Measurements from ENCODE around the gene PGR.

DNA sequence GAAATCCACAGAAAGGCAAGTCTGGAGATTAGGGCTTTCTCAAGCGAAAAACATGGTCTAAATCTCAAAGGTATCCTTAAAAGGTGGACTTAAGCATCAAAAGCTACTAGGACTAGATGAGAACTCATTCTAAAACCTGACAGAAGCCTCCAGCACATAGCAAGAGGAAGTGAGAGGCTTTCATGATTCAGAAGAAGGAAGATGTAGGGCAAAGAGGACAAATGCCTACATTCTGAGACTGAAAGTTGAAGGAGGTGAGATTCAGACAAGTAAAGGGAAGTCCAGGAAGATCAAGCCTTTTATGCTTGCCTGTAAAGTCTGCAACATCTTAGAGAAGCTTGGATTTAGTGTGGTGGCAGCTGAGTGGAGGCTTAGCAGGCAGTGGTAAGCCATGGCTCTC, 98.9 kb downstream of the PGR start:
- TF ChIP-seq, protein P1, sequence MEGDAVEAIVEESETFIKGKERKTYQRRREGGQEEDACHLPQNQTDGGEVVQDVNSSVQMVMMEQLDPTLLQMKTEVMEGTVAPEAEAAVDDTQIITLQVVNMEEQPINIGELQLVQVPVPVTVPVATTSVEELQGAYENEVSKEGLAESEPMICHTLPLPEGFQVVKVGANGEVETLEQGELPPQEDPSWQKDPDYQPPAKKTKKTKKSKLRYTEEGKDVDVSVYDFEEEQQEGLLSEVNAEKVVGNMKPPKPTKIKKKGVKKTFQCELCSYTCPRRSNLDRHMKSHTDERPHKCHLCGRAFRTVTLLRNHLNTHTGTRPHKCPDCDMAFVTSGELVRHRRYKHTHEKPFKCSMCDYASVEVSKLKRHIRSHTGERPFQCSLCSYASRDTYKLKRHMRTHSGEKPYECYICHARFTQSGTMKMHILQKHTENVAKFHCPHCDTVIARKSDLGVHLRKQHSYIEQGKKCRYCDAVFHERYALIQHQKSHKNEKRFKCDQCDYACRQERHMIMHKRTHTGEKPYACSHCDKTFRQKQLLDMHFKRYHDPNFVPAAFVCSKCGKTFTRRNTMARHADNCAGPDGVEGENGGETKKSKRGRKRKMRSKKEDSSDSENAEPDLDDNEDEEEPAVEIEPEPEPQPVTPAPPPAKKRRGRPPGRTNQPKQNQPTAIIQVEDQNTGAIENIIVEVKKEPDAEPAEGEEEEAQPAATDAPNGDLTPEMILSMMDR (optimal IDR thresholded peaks at IDR 0.05 in 1 of 3, IDR thresholded peaks at IDR 0.05 in 1 of 3, conservative IDR thresholded peaks at IDR 0.05 in 1 of 3; ENCODE audit: extremely low read depth in 1 of 3, insufficient read depth in 2 of 3, low read length in 3 of 3): no peak
- TF ChIP-seq EZH2 (IDR thresholded peaks at IDR 0.05; ENCODE audit: low read length): no peak
